ENCODE measurements around the gene PCBP3.

DNA sequence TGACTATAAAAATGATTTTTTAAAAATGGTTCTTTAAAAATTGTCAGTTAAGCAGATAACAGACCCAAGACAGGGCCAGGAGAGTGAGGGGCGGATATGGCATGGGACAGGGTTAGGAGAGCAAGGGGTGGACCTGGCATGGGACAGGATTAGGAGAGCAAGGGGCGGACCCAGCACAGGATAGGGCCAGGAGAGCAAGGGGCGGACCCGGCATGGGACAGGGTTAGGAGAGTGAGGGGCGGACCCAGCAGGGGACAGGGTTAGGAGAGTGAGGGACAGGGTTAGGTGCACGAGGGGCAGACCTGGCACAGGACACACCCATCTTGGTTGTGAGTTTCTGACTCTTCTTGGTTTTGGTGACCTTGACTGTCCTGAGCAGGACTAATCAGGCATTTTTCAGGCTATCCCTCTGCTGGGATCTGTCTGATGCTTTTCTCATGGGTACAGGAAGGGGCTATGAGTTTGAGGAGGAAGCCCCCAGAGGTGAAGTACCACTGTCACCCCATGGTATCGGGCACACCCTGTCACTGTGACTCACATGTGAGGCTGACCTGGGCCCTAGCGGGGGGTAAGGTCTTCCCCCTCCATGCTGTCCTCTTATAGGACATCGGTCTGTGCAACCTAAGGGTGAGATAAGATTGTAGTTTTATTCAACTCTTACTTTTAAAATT lies 179.0 kb downstream of the PCBP3 start:
- TF ChIP-seq, protein P1, sequence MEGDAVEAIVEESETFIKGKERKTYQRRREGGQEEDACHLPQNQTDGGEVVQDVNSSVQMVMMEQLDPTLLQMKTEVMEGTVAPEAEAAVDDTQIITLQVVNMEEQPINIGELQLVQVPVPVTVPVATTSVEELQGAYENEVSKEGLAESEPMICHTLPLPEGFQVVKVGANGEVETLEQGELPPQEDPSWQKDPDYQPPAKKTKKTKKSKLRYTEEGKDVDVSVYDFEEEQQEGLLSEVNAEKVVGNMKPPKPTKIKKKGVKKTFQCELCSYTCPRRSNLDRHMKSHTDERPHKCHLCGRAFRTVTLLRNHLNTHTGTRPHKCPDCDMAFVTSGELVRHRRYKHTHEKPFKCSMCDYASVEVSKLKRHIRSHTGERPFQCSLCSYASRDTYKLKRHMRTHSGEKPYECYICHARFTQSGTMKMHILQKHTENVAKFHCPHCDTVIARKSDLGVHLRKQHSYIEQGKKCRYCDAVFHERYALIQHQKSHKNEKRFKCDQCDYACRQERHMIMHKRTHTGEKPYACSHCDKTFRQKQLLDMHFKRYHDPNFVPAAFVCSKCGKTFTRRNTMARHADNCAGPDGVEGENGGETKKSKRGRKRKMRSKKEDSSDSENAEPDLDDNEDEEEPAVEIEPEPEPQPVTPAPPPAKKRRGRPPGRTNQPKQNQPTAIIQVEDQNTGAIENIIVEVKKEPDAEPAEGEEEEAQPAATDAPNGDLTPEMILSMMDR (IDR thresholded peaks at IDR 0.05; ENCODE audit: low read depth, low read length) = no peak
- no peak for TF ChIP-seq POLR2A (IDR thresholded peaks at IDR 0.05; ENCODE audit: extremely low read depth, insufficient read length)
